ENCODE results near the gene KICS2. TPM values are rescaled to one million over a fixed set of nuclear protein-coding genes. Genes with fewer than 3 reads are reported as not detected.
"Not testable (repeated sequence)": the region's sequence is repeated elsewhere in the genome, so short reads cannot be mapped to it uniquely, and the experiment has no call there.

KICS2 gene
- total and polyA plus RNA-seq, 9 of the 15 experiments (the other 6 are each of a cell fraction or from before 2014, with no cell fraction given) = 2.3 to 6.4 (median 5.5) TPM

- TF ChIP-seq MXD1 (CRISPR knock-in tag; IDR thresholded peaks at IDR 0.05; ENCODE audit: borderline replicate concordance, poor library complexity, severe bottlenecking) = no peak
Observed at GRCh38 chr12:64203036-64203435, 19.1 kb downstream of the KICS2 start (continued).

GRCh38 chr12:64195841-64196240 is 26.3 kb downstream of the KICS2 start:
- CTCF ChIA-PET (ENCODE audit: low intra/inter-chr PET ratio); intact Hi-C loops (cut with micrococcal nuclease); H3K9ac ChIP-seq (ENCODE audit: insufficient read depth in 1 of 2, low read depth in 2 of 2, low read length in 2 of 2): not testable (repeated sequence)

More at GRCh38 chr12:64195841-64196240, 26.3 kb downstream of the KICS2 start:
- H3K9me1 ChIP-seq (ENCODE audit: control insufficient read depth, insufficient read depth, low read length); BruUV-seq (replicated peaks); H4K20me1 ChIP-seq (replicated peaks; ENCODE audit: control insufficient read depth, insufficient read depth, low read length); FAIRE-seq; ATAC-seq; in situ Hi-C loops (cut with MboI); H2AFZ ChIP-seq (ENCODE audit: low read depth, low read length); POLR2A ChIA-PET; H3K36me3 ChIP-seq (ENCODE audit: control insufficient read depth, insufficient read depth, low read length); H3K4me1 ChIP-seq (replicated peaks in 1 of 2; ENCODE audit: control insufficient read depth in 2 of 2, insufficient read depth in 2 of 2, low read length in 2 of 2); H3K79me2 ChIP-seq (ENCODE audit: control insufficient read depth, insufficient read depth, low read length); H3K27ac ChIP-seq (ENCODE audit: extremely low read depth, low read depth, low read length); DNase-seq (ENCODE audit: extremely low read depth in 1 of 4, low spot score in 3 of 4); H3K4me3 ChIP-seq; H3K27me3 ChIP-seq (ENCODE audit: control insufficient read depth in 2 of 2, insufficient read depth in 2 of 2, low read length in 2 of 2); H3K4me2 ChIP-seq (ENCODE audit: insufficient read depth, low read length); H3K9me3 ChIP-seq (replicated peaks; ENCODE audit: control insufficient read depth, insufficient read depth, low read depth, low read length): not testable (repeated sequence)
- WGBS (ENCODE audit: insufficient coverage, low coverage, missing lambda C conversion rate) = 23% methylated on average over 3 of the region's 15 CpGs

Data from K562 (cell line).